Stimulated activated CD8-positive, alpha-beta memory T cell treated with anti-CD3 and anti-CD28 coated beads, Interleukin-4, amount 100 ng/mL, for 24 hours (primary cell): Measurements from ENCODE around the gene ZNF462.

ENCODE experiments used
- DNase-seq: peaks from one replicate; pipeline ENCODE4 v3.0.0-alpha.2; 2020; ENCODE audit warnings: low read depth

The ZNF462 gene

DNA sequence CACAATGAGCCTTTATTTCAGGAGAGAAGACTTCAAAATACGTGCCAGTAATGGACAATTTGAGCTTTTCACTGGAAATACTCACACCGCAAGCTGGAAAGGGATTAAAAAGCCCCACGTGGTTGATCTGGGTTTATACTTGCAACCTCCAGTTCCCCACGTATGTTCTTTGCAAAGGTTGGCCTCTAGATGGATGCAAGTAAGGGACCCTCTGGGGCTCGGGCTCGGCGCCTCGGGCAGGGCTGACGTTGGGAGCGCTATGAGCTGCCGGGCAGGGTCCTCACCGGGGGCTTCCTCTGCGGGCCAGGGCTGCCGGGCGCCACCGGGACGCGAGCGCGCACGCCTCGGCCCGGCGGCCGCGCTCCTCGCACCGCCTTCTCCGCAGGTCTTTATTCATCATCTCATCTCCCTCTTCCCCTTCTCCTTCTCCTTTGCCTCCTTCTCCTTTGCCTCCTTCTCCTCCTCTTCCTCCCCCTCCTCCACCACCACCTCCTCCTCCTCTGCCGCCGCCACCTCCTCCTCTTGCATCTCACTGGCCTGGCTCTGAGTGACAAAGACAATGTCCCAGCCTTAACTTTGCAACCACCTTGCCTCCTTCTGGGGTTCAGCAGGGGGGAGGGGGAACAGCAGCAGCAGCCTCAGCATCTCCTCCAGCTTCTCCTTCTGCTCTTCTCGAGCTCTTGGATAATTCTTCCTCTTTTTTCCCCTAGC is 701 bp upstream of the ZNF462 start:
- DNase-seq: no peak

DNA sequence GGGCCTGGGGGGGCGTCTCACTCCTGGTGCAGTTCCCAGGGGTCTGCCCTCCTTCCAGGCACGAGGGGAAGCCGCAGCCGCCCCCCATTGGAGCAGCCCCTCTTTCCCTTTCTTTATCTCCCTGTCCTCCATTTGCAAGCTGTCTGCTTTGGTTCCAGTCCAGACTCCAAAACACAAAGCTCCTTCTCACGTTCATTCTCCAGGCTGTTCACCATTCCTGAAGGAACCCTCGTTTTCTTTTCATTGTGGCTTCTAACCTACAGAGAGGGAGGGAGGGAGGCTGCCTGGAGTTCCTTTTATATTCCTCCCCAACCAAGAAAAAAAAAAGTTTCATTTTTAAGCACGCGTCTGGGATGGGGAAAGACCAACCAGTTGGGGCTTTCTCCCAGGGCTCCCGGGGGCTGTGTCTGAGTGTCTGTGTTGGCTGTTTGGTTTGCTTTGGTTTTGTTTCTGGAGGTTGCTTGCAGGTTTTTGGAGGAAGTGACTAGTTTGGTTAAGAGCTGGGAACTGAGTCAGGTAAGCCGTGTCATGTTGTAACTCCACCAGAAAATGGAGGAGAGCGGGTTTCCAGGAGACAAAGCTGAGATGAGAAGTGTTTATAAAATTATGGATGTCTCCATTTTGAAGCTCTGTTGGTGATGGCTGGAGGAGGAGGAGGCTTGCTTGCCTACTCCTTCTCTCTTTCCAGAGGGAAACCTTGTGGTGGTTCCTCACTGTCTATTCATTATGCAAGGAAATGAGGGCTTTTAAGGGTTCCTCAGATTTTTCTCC is 1.6 kb downstream of the ZNF462 start:
- DNase-seq: no peak

DNA sequence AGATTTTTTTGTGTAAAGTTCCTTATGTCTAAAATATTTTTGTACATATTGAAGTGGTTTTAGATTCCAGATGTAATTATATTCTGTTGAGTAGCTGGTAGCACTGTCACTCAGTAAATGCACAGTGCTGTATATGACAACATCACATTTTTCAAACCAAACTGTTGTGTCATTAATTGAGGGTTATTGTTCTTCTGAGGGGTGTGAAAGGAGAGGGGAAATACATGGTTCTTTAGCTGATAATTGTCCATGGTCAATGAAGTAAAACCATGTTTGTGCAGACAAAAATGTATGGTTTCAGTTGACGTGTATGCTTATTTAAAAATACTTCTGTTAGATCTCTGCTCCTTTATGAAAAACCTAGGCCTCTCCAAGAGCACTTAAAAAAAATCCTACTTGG is 3.3 kb downstream of the ZNF462 start:
- no peak for DNase-seq

DNA sequence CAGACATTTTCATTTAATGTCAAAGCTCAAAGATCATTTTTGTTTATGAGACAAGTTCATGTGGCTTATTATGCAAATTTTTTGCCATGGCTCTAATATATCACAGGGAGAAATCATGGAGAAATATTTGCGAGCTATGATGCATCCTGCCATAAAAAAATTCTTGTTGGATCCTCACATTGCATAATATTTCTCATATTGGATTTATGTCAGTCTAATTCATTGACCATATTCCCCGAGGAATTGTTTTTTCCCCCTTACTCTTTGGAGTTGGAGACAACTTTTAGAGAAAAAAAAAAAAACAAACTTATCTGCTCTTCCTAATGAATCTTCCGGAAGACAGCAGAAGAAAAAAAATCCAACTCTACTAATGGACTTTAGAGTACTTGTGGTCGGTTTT is 4.3 kb downstream of the ZNF462 start:
- no peak for DNase-seq

DNA sequence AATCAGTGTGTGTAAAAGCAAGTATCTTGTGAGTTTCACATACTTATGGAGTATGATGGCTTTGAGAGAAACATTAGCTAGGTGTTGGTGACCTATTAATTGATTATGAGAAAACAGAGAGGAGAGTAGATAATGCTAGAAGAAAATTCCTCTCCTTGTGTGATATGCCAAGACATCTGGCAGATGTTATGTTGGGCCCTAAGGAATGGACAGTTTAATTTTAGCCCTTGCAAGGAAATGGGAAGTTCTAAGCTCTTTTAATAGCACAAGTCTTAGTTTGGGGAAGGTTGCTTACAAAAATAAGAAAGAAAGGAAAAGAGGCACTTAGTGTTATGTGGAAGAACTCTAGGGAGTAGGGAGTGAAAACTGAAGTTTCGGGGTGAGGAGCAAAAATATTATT is 5.1 kb downstream of the ZNF462 start:
- DNase-seq: no peak

DNA sequence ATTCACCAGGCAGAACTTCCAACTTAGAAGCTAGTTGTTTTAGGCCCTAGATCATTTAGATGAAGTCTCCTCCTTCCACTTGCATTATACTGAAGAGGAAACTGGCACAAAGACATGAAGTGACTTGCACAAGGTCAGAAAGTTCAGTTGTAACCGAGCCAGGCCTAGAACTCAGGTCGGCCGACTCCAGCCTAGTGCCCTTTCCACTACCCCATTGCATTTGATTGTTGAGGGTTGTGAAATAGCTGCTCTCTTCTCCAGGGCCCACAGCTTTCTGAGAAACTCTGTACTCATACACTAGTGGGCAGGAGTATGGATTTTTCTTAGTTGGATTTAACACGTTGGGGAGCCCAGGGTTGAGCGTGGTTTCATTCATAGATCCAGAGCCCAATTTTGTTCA is 5.6 kb downstream of the ZNF462 start:
- DNase-seq: no peak

DNA sequence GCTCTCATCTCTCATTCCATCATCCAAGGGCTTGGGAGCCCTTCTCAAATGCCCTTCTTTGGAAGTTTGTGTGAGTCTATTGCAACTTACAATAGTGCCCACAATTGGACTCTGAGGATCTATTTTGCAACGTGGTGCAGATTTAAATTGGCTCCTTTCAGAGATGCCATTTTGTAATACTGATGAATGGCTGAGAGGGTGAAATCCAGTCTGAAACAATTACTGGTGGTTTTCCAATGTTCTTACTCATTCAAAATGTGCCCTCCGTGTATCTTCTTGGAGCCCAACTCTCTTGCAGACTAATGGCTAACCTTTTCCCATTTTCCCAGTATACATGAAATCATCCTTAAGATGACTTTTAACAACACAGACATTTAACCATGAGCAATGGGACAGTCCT is 6.1 kb downstream of the ZNF462 start:
- DNase-seq: no peak

DNA sequence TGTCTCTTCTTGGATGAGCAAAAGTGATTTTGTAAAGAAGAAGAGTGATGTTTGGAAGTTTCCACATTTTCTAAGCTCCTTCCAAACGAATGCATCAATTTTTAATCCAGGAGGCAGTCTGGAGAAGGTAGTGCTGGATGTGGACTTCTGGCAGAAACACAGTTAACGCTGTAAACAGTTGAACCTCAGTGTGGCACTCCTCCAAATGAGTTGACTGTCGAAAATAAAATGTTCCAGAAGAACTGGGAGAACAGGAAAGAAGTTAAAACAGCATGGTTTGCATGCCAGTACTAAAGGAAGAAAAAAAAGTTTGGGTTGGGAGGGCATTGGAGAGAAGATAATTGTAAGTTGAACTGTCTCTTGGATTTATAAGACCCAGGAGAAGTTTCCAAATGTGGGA is 6.5 kb downstream of the ZNF462 start:
- no peak for DNase-seq

DNA sequence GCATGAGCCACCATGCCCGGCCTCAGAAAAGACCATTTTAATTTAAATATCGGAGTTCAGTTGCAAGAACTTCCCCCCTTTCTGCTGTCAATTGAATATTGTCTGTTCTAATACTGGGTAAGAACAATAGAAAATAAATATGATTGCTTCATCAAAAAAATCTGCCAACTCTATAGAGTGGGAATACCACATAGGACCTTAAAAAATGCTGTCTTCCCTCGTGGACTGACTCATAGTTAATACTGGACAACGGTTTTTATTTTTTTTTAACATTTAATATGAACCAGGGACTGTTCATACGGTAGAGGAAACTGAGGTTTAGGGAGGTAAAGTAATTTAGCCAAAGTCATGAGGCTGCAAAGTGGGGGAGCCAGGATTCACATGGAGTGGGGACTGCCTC is 9.7 kb downstream of the ZNF462 start:
- no peak for DNase-seq

DNA sequence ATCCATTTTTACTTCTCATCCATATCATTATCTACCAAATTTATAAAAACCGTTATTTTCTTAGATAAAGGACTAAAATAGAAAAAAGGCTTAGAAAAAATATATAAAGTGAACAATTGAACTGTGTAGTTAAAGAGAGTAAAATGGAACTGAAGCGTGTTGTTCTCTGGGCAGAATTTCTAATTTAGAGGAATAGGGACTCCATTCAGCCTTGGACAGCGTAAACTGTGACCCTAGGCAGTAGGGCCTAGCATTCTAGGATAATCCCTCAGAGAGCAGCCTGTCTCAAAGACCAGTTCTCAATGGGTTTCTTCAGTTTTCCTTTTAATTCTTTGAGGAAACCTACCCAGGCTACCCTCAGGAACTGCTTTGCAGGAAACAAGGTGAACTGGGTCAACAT is 11.1 kb downstream of the ZNF462 start:
- no peak for DNase-seq

DNA sequence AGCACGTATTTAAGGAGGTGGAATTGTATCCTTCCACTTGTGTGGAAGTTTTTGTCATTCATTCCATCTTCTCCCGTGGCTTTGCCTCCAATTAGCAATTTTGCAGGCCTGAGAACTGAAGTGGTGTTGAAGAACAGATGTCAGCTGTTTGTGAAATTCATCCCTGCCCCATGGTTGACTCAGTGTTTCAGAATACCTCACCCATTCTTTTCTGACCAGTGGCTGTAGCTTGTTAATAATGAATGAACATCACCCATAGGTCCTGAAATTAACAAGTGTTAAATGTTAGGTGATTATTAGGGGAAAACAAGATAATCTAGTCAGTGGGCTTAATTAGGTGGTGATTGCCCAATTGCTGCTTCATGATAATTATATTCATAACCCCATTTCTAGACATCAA is 11.7 kb downstream of the ZNF462 start:
- no peak for DNase-seq

DNA sequence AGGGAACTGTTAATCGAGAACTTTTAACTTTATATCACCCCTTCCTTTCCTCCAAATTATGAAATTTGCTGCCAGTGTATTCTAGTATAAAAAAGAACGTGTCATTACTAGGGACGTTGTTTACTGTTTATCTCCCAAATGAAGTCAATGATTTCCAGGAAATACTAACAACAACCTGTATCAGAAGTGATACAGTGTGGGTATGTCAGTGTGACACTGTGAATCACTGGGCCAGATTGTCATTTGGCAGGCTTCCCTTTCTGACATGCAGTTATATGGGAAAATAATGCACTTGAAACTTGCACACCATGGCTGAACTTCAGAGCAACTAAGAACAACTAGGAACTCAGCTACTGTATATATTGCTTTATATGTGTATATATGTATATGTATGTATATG is 12.6 kb downstream of the ZNF462 start:
- DNase-seq: no peak

DNA sequence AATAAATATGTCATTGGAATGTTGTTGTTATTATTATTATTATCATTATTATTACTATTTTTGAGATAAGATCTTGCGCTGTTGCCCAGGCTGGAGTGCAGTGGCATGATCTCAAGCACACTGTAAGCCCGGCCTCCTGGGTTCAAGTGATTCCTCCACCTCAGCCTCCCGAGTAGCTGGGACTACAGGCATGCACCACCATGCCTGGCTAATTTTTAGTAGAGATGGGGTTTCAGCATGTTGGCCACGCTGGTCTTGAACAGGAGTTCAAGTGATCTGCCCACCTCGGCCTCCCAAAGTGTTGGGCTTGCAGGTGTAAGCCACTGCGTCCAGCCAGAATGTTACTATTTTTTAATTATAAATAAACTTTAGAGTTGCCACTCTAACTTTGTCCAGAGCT is 14.4 kb downstream of the ZNF462 start:
- DNase-seq: no peak

DNA sequence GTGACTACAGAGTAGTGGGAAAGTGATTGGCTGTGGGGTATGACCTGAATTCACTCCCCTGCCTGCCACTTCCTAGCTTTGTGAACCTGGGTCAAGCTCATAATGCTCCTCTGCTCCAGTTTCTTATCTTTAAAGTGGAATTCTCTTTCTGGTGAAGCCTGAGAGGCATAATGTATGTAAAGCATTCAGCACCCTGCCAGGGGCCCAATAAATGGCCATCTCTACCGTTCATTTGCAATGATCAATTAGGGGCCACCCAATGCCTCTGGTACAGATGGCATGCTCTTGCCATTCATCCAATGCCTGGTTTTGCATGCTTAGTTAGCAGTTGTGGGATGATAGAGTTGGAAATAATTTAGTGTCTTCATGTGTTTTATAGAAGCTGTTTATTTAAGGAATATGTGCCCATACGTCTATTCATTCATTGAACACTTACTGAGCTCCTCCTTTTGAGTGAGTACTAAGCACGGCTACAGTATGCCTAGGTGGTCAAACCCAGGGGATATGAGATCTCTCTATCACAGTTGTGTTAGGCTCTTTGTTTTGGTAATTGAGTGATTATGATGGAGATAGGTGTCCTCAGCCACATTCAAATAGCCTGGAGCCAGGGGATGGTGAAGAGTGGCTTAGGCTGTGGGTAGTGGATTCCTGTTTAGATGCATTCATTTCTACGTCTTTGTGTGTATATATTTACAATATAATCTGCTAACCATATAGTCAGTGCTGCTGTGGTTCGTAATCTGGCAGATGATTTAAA is 15.3 kb downstream of the ZNF462 start:
- DNase-seq: no peak

DNA sequence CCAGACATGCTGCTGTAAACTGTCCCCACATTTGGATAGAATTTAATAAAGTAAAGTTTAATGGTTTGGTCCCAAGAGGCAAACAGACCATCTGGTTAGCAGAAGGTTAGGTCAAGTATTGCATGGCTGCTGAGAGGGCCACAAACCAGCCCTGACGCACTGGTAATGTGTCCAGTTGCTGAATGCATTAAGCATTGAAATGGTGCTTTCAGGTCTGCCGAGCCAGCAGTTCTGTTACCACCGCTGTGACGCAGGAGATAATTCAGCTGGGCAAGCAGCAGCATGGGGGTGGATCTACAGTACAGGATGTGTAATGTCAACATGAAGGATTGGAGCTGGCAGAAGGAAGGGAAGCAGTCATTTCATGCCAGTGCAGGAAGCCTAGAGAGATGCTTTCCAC is 16.0 kb downstream of the ZNF462 start:
- DNase-seq: no peak

DNA sequence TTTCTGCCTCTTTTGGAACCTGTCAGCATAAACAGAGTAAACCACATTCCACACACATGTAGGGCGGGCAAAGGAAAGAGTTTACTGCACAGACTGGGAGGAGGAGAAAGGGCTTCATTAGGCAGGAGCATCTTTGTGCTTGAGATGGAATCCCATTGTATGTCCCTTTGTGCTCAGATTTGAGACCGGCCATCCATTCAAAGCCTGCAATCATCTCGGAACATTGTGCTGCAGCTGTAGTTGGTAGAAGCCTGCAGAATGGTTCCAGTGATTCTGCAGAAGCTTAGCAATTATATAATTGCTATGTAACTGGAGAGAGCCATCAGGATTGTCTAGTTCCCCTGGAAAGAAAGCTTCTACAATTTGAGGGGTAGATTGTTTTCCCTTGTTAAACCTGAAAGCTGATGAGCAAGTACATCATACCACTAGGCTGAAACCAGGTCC is 16.5 kb downstream of the ZNF462 start:
- DNase-seq: no peak

DNA sequence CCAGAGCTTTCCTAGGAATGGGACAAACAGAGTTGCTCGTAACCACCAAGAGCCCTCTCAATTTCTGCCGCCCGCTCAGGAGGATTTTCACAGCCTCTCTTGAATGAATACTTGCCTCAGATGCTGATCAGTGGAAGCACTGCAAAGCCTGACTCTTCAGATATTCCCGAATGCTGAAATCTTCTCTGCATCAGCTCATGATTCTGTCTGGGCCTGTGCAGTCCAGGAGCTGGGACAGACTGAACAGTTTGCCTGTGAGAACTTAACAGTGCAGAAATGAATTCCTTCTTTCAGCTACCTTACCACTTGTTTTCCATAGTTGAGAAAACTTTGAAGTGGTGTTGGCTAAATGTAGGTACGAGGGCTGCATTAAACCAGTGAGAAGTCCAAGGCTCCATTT is 17.1 kb downstream of the ZNF462 start:
- no peak for DNase-seq

DNA sequence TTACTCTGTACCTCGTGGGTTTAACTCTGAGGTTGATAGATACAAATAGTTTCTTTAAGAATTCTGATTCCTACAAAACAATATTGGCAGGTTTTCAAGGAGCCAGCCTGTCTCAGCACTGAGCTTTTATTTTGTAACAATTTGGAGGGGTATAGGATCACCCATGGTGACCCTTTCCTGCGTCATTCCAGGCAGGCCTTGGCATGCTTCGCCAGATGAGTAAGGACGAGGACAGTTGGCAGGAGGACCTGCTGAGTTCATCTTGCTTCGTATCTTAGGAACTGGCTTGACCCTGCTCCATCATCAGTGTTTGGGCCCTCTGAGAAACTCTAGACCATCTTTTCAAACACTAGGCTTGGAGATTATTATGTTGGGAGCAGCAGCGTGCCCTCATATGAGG is 17.9 kb downstream of the ZNF462 start:
- DNase-seq: no peak

DNA sequence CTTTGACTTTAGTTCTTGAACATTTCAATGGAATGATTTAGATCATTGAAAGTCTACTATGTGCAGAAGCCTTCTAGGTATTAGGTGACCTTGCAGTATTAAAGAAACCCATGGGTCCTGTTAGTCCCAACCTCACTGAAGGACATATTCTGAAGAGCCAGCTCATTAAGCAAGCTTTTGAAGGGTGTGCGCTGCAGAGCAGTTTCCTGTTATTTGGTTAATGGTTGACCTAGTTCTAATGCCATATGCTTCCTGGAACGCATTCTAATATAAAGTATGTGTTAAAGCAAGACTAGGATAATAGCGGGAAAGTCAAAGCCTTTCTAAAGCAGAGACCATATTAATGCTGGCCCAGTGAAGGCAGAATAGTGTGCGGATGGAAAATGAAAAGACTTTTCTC is 20.1 kb downstream of the ZNF462 start:
- no peak for DNase-seq

DNA sequence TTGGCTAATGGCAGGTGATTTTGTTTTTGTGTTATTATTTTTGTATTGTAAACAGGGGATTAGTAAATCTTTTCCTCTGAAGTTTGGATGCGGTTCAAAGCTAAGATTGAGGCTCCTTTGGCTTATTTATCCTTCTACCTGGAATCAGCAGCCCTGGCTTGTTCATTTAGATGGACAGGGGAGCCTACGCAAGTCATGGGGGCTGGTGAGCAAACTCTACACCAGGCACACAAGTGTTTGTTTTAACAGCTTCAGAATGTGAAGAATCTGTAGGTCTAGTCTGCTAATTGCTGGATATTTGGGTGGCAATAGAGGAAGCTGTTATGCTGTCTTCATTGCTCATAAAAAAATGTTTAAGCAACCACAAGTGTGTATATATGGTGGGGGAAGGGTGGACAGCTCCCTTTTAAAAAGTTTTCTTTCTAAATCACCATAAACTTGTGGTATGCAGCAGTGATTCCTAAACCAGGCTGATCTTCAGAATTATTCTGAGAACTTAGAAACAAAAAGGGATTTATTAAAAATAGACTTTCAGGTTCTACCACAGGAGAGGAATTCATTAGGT is 20.7 kb downstream of the ZNF462 start:
- DNase-seq: no peak

DNA sequence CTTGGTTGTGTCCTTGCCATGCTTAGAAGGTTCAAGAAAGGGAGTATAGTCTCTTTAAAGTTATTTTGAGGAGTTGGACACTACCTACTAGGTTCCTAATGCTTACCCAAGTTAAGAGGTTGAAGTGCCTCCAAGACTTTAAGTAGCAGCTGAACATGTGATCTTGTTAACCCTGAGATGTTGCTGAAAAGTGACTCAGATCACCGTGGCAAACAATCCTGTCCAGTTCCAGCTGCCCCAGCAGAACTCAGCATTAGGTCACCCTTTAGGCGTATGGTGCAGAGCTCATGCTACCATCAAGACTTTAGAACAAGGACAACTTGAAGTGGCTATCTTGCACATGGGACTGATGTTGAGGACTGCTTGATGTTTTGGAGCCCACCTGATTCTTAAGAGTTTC is 22.5 kb downstream of the ZNF462 start:
- no peak for DNase-seq

DNA sequence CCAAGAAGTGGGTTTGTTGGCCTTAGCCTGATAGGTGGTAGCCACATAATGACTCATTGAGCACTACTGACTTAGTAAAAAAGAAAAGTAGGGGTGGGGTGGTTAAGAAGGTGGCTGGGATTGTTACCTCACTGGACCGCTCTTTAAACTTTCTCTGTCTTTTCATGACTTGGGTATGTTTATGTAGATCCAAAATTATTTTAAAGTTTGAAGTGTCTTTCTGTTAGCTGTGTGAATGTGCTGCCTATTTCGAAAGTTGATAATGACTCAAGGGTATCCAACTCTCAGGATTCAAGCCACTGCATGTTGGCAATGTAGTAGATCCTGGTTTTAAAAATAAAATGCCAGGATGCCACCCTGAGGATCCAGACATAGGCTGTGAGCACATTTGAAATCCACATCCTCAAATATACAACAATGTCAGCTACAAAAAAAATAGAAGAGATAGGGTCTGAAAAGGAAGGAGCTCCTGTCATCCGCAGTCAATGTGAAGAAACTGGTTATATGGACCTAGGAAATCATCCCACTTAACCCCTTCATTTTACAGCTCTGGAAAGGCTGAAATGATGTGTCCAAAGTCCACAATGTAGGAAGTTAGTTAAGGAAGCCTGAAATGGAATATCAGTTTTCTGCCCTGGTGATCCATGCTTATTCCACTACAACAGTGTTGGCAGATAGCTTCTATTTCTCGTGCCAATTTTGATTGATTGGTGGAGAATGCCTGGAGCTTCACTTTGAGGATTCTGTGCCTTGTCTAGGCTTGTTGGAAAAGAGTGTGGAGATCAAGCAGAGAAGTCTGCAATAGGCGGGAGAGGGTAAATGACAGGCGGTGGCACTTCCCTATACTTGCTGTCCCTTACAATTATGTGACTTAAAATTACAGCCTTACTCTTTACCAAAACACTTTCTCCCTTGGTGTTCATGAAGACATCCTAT is 23.4 kb downstream of the ZNF462 start:
- DNase-seq: no peak
